ENCODE measurements around the gene ADISSP.

ADISSP gene

DNA sequence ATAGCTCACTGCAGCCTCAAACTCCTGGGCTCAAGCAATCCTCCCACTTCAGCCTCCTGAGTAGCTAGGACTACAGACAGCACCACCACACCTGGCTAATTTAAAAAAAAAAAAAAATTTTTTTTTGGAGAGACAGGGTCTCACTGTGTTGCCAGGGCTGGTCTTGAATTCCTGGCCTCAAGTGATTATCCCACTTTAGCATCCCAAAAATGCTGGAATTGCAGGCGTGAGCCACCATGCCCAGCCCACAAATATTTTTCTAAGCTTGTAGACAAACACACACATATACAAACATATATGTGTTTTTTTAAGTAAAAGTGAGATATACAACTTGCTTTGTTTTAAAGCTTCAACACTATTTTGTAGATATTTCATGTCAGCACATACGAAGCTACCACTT lies 24.3 kb downstream of the ADISSP start:
- no peaks in the 10 kb centered on the region for H3K4me1 ChIP-seq (ENCODE audit: control insufficient read depth, low read length)

DNA sequence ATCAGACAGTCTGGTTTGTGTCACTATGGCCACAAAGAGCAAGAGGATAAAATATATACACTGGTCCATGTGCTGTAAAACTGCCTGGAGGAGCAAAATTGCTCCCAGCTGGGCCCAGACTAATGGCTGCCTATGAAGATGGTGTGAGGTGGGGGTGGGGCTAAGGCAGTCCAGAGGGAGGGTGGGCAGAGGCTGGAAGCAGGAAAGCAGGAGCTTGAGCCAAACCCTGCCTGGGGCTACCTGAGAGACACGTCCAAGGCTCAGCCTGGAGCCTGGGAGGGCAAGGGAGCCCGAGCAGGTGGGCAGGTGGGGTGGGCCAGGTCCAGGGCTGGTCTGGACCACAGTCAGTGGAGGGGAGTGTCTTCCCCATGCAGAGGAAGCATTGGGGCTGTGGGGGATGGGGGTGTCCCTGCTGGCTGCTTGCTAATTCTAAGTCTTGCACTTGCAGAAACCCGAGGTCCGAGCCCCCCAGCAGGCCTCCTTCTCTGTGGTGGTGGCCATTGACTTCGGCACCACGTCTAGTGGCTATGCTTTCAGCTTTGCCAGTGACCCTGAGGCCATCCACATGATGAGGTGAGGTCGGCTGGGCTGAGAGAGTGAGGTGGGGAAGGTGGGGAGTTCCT lies 25.6 kb downstream of the ADISSP start:
- no peaks in the 10 kb centered on the region; the same call in 1 of the 2 replicates for H3F3A ChIP-seq (ENCODE audit: control insufficient read depth, insufficient read depth)
- H3K79me2 ChIP-seq (ENCODE audit: control insufficient read depth, low read length) = no peaks in the 10 kb centered on the region
- no peak overlapping the region for H3K4me2 ChIP-seq (ENCODE audit: low read length)
- H3K4me1 ChIP-seq (ENCODE audit: control insufficient read depth, low read length) = no peaks in the 10 kb centered on the region
- H3K36me3 ChIP-seq (ENCODE audit: control insufficient read depth, low read length) = no peaks in the 10 kb centered on the region
- TF ChIP-seq, protein P1, sequence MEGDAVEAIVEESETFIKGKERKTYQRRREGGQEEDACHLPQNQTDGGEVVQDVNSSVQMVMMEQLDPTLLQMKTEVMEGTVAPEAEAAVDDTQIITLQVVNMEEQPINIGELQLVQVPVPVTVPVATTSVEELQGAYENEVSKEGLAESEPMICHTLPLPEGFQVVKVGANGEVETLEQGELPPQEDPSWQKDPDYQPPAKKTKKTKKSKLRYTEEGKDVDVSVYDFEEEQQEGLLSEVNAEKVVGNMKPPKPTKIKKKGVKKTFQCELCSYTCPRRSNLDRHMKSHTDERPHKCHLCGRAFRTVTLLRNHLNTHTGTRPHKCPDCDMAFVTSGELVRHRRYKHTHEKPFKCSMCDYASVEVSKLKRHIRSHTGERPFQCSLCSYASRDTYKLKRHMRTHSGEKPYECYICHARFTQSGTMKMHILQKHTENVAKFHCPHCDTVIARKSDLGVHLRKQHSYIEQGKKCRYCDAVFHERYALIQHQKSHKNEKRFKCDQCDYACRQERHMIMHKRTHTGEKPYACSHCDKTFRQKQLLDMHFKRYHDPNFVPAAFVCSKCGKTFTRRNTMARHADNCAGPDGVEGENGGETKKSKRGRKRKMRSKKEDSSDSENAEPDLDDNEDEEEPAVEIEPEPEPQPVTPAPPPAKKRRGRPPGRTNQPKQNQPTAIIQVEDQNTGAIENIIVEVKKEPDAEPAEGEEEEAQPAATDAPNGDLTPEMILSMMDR (IDR thresholded peaks at IDR 0.05; ENCODE audit: low read depth, low read length, poor library complexity, severe bottlenecking) = no peak
- no peak for TF ChIP-seq EZH2phosphoT487 (IDR thresholded peaks at IDR 0.05; ENCODE audit: borderline replicate concordance, low read length)
- no peak overlapping the region for H3K27ac ChIP-seq (ENCODE audit: low read depth, low read length)
- H3K9me3 ChIP-seq (ENCODE audit: control insufficient read depth, insufficient read depth, low read length) = no peaks in the 10 kb centered on the region
- peaks cover 11% of the 10 kb centered on the region; the same call in 1 of the 2 replicates for H3K27me3 ChIP-seq (ENCODE audit: control insufficient read depth, low read length)
- no peaks in the 10 kb centered on the region for H4K20me1 ChIP-seq (ENCODE audit: control insufficient read depth, insufficient read depth, low read depth, low read length)
- H3K4me3 ChIP-seq (ENCODE audit: low read length) = no peak overlapping the region
- H3K9me2 ChIP-seq (replicated peaks; ENCODE audit: control insufficient read depth, low read length) = no peaks in the 10 kb centered on the region

More for the DNA sequence above, 24.3 kb downstream of the ADISSP start:
- Histone ChIP-seq H3K27ac (ENCODE audit: low read depth, low read length) (no peak overlapping the region), H3K4me3 (ENCODE audit: low read length) (no peak overlapping the region), H4K20me1 (ENCODE audit: control insufficient read depth, insufficient read depth, low read depth, low read length) (no peaks in the 10 kb centered on the region), H3K36me3 (ENCODE audit: control insufficient read depth, low read length) (no peaks in the 10 kb centered on the region), H3K4me2 (ENCODE audit: low read length) (no peak overlapping the region), H3K9me3 (ENCODE audit: control insufficient read depth, insufficient read depth, low read length) (no peaks in the 10 kb centered on the region), H3K79me2 (ENCODE audit: control insufficient read depth, low read length) (no peaks in the 10 kb centered on the region), H3K9me2 (replicated peaks; ENCODE audit: control insufficient read depth, low read length) (no peaks in the 10 kb centered on the region), H3F3A (ENCODE audit: control insufficient read depth, insufficient read depth) (no peaks in the 10 kb centered on the region; the same call in 1 of the 2 replicates), H3K27me3 (ENCODE audit: control insufficient read depth, low read length) (peaks cover 8% of the 10 kb centered on the region; the same call in 1 of the 2 replicates)
- TF ChIP-seq, protein P1 (IDR thresholded peaks at IDR 0.05; ENCODE audit: low read depth, low read length, poor library complexity, severe bottlenecking) = no peak
- no peak for TF ChIP-seq EZH2phosphoT487 (IDR thresholded peaks at IDR 0.05; ENCODE audit: borderline replicate concordance, low read length)

GRCh38 chr20:3740615-3741301 lies 26.8 kb downstream of the ADISSP start:
- no peak overlapping the region for H3K27ac ChIP-seq (ENCODE audit: low read depth, low read length)
- H4K20me1 ChIP-seq (ENCODE audit: control insufficient read depth, insufficient read depth, low read depth, low read length) = no peaks in the 10 kb centered on the region
- no peak overlapping the region for H3K4me2 ChIP-seq (ENCODE audit: low read length)
- no peaks in the 10 kb centered on the region; the same call in 1 of the 2 replicates for H3F3A ChIP-seq (ENCODE audit: control insufficient read depth, insufficient read depth)
- no peaks in the 10 kb centered on the region for H3K4me1 ChIP-seq (ENCODE audit: control insufficient read depth, low read length)
- H3K9me2 ChIP-seq (replicated peaks; ENCODE audit: control insufficient read depth, low read length) = no peaks in the 10 kb centered on the region
- TF ChIP-seq, protein P1 (IDR thresholded peaks at IDR 0.05; ENCODE audit: low read depth, low read length, poor library complexity, severe bottlenecking) = no peak
- TF ChIP-seq EZH2phosphoT487 (IDR thresholded peaks at IDR 0.05; ENCODE audit: borderline replicate concordance, low read length) = no peak
- no peak overlapping the region for H3K4me3 ChIP-seq (ENCODE audit: low read length)
- no peaks in the 10 kb centered on the region for H3K79me2 ChIP-seq (ENCODE audit: control insufficient read depth, low read length)
- H3K27me3 ChIP-seq (ENCODE audit: control insufficient read depth, low read length) = peaks cover 16% of the 10 kb centered on the region; the same call in 1 of the 2 replicates
- no peaks in the 10 kb centered on the region for H3K9me3 ChIP-seq (ENCODE audit: control insufficient read depth, insufficient read depth, low read length)
- H3K36me3 ChIP-seq (ENCODE audit: control insufficient read depth, low read length) = no peaks in the 10 kb centered on the region

All from DOHH2 (cell line).